AG09309 (cell line): ENCODE data around the gene GPM6B.

Experiments used
- DNase-seq: peaks from one replicate; pipeline ENCODE4 v3.0.0-alpha.2; 2010; ENCODE audit warnings: low read depth
- H3K4me3 ChIP-seq: 2 replicates; pipeline ENCODE4 v1.5.1; 2011; ENCODE audit warnings: mild to moderate bottlenecking, low read depth, low read length, moderate library complexity; ENCODE audit not compliant: control insufficient read depth
- CTCF ChIP-seq: IDR thresholded peaks from 2 replicates; pipeline ENCODE4 v1.5.1; 2011; ENCODE audit warnings: mild to moderate bottlenecking, low read depth, low read length, inconsistent platforms; ENCODE audit not compliant: insufficient read depth, control insufficient read depth; ENCODE audit errors: missing control alignments

The GPM6B gene

GRCh38 chrX:13775837-13776236, 41.1 kb downstream of the GPM6B start:
- H3K4me3 ChIP-seq: no peak overlapping the region
- TF ChIP-seq CTCF: no peak
- DNase-seq: no peak

GRCh38 chrX:13774696-13775095, 42.2 kb downstream of the GPM6B start:
- no peak for DNase-seq
- H3K4me3 ChIP-seq: no peak overlapping the region
- no peak for TF ChIP-seq CTCF

DNA sequence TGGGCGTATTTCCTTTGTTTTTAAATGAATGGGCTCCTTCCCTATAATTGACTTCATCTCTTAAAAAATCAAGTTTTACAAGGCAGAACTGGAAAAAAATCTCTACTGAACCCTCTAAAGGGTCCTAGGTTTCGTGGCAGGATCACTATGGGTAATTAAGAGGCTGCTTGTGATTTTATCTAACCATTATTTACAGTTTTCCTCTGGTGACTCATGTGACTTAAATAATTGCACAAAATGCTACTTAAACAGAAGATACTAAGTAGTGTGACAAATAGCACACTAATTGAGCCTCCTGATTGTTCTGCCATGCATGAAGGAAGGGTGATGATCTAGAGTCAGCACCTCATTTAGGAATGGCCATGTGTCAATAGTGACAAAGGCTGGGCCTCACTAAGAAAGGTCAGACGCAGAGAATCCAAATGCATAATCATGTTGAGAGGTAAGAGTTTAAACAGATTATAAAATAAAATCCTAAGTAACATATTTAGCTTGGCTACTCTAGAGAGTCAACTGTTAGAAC, 46.8 kb downstream of the GPM6B start:
- no peak for TF ChIP-seq CTCF
- DNase-seq: no peak
- no peak overlapping the region for H3K4me3 ChIP-seq

GRCh38 chrX:13768939-13769338, 48.0 kb downstream of the GPM6B start:
- H3K4me3 ChIP-seq: no peak overlapping the region
- TF ChIP-seq CTCF: no peak
- DNase-seq: no peak

GRCh38 chrX:13764765-13765164, 52.1 kb downstream of the GPM6B start:
- H3K4me3 ChIP-seq: no peak overlapping the region
- no peak for DNase-seq
- no peak for TF ChIP-seq CTCF

GRCh38 chrX:13764281-13764680, 52.6 kb downstream of the GPM6B start:
- no peak overlapping the region for H3K4me3 ChIP-seq
- no peak for DNase-seq
- no peak for TF ChIP-seq CTCF

- no peak for DNase-seq
- H3K4me3 ChIP-seq: no peak overlapping the region
- TF ChIP-seq CTCF: no peak
Observed at GRCh38 chrX:13763489-13763888, 53.4 kb downstream of the GPM6B start.
